GM18868 (cell line): ENCODE measurements around the gene TMEM74B.
"Not testable (repeated sequence)": the region's sequence is repeated elsewhere in the genome, so short reads cannot be mapped to it uniquely, and the experiment has no call there.

Experiments
- ATAC-seq: cut with Tn5 transposase; IDR thresholded peaks from one replicate; pipeline ENCODE4 v1.9.1; 2021; ENCODE audit warnings: mild to moderate bottlenecking, moderate library complexity; ENCODE audit not compliant: unreplicated experiment

The TMEM74B gene

GRCh38 chr20:1184638-1185315, at the start of gene TMEM74B:
TMEM74B (minus strand) TSS chr20:1184981; CDS start chr20:1183801, 1,180 bp downstream.
- no peak for ATAC-seq

GRCh38 chr20:1232286-1233111, 47.7 kb upstream of the TMEM74B start:
- no peak for ATAC-seq

GRCh38 chr20:1229541-1229940, 44.8 kb upstream of the TMEM74B start:
- no peak for ATAC-seq

GRCh38 chr20:1225783-1226654, 41.2 kb upstream of the TMEM74B start, which contains the start of gene RAD21L1:
RAD21L1 (plus strand) TSS chr20:1226044; CDS start chr20:1228454, 2,410 bp downstream.
- no peak for ATAC-seq

- ATAC-seq = no peak
Observed at GRCh38 chr20:1225263-1225782, 40.5 kb upstream of the TMEM74B start.

GRCh38 chr20:1224205-1224890, 39.6 kb upstream of the TMEM74B start:
- ATAC-seq = no peak

- ATAC-seq = not testable (repeated sequence)
Observed at GRCh38 chr20:1222750-1223149, 38.0 kb upstream of the TMEM74B start.

- ATAC-seq = not testable (repeated sequence)
Observed at GRCh38 chr20:1216527-1217427, 32.0 kb upstream of the TMEM74B start.

- no peak for ATAC-seq
Observed at GRCh38 chr20:1215386-1216170, 30.8 kb upstream of the TMEM74B start.

GRCh38 chr20:1214838-1215261, 30.1 kb upstream of the TMEM74B start:
- ATAC-seq = no peak

GRCh38 chr20:1212607-1213396, 28.0 kb upstream of the TMEM74B start:
- peak; percentile 67 for ATAC-seq

- ATAC-seq = no peak
Observed at GRCh38 chr20:1212023-1212422, 27.2 kb upstream of the TMEM74B start.

- ATAC-seq = no peak
Observed at GRCh38 chr20:1210501-1210900, 25.7 kb upstream of the TMEM74B start.

- ATAC-seq = no peak
Observed at GRCh38 chr20:1209447-1210387, 24.9 kb upstream of the TMEM74B start.

- ATAC-seq = no peak
Observed at GRCh38 chr20:1207293-1207878, 22.6 kb upstream of the TMEM74B start.
